Measurements from ENCODE around the gene FAM53A.

The FAM53A gene

DNA sequence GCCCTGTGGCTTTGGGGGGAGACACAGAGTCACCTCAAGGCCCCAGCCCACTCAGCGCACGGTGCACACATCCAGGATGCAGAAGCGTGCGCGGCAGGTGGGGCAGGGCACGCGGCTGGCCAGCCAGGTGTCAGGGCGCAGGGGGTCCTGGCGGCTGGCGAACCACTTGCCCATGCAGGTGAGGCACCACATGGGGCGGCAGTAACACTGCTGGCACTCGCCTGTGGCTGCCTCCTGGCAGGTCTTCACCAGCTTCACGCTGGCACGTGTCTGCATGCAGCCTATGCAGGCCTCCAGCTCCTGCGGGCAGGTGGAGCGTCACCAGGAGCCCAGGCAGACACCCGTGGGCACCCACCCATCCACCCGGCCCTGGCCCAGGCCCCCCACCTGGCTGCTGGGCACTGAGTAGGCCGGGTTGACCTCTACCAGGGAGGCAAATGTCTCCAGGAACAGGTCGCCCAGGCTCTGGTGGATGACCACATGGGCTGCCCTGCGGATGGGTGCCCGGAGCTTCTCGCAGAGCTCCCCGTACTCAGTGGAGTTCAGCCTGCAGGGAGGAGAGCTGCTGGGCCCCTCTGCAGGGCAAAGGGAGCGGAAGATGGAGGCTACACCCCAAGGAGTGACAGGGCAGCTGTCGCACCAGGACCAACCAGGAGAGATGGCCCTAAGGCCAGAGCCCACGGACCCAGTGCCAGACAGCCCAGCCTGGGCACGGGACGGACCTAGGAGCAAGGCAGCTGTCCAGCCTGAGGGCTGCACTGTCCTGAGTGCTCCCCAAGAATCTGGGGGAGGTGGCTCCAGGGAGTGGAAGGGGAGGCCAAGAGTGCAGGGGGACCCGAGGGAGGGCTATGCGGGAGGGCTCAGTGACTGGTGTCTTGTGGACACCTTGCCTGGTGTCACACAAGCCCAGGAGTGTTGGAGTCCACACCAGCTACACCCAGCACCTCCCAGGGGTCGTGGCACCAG, 33.3 kb upstream of the FAM53A start:
- no peak for DNase-seq
- Histone ChIP-seq H3K27ac (ENCODE audit: low read length, poor library complexity, severe bottlenecking) (no peak overlapping the region), H3K4me2 (ENCODE audit: low read length, poor library complexity, severe bottlenecking) (no peak overlapping the region), H3K4me1 (ENCODE audit: control insufficient read depth, insufficient read depth, low read depth, low read length) (peaks cover 40% of the 10 kb centered on the region), H3K79me1 (replicated peaks; ENCODE audit: low read length, poor library complexity, severe bottlenecking) (peaks cover 24% of the 10 kb centered on the region), H2AFZ (ENCODE audit: low read depth, low read length) (no peak overlapping the region), H2BK15ac (ENCODE audit: low read depth, poor library complexity, severe bottlenecking) (no peak overlapping the region), H3K9me3 (ENCODE audit: control insufficient read depth, low read length) (no peaks in the 10 kb centered on the region), H2AK5ac (ENCODE audit: low read length, severe bottlenecking) (no peak overlapping the region), H4K8ac (ENCODE audit: low read length) (no peak overlapping the region), H3K9ac (ENCODE audit: low read length) (no peak overlapping the region), H2BK120ac (ENCODE audit: low read depth, low read length) (no peak overlapping the region), H3K23ac (ENCODE audit: low read length in 2 of 2) (no peak overlapping the region), H2BK5ac (ENCODE audit: low read depth, low read length, poor library complexity, severe bottlenecking) (no peak overlapping the region), H3K14ac (ENCODE audit: low read length in 2 of 2) (no peak overlapping the region), H3K18ac (ENCODE audit: low read depth in 1 of 2, low read length in 2 of 2) (no peak overlapping the region), H2BK12ac (ENCODE audit: low read length in 2 of 2) (no peak overlapping the region), H3K4me3 (ENCODE audit: insufficient read depth in 1 of 2, low read depth in 1 of 2, low read length in 2 of 2) (no peak overlapping the region), H3K36me3 (ENCODE audit: control insufficient read depth in 1 of 2, insufficient read depth in 2 of 2, low read depth in 1 of 2, low read length in 2 of 2) (peaks cover 30 to 34% of the 10 kb centered on the region in 2 experiments), H3K27me3 (ENCODE audit: control insufficient read depth in 1 of 2, insufficient read depth in 1 of 2, low read length in 2 of 2) (no peaks in the 10 kb centered on the region), H4K91ac (ENCODE audit: low read length) (peak overlapping the region; percentile 37), H3K4ac (ENCODE audit: low read depth in 1 of 2, low read length in 2 of 2) (no peak overlapping the region)
- WGBS = 97% methylated on average over 32 of the region's 32 CpGs

DNA sequence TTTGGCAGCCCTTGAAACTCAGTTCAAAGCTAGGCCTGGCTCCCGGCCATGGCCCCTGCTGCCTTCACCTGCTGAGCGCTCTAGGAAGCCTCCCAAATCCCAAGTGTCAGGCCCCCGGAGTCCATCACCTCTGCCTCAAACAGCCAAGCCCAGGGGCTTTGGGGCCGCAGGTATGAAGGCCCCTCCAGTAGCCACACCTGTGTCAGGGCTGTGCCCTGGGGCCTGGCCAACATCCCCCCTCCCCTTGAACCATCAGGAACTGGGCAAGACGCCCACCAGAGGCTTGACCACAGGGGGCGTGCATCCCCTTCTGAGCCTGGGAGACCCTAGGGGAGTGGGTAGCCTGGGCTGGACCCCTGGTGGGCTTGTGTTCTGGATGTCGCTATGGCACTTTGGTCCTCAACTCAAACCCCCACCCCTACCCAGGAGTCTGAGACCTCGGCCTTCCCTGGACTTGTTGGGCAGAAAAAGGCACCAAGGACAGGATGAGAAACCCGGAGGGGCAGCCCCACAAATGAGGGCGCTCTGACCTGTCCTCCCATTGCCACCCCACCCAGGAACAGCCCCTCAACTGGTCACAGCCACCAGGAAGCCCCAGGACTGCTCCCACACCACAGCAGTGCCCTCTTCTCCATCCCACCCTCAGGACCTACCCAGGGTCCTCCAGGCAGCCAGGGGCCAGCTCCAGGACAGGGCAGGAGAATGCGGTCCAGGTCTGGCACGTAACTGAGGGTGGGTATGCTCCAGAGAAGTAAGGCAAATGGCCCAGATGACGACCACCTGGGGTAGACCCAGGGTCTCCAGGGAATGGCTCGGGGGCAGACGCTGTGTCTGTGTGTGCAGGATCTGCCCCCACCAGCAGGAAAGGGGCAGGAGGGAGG, 32.2 kb upstream of the FAM53A start:
- no peak overlapping the region for H3K18ac ChIP-seq (ENCODE audit: low read depth in 1 of 2, low read length in 2 of 2)
- no peak overlapping the region for H3K14ac ChIP-seq (ENCODE audit: low read length in 2 of 2)
- H3K9me3 ChIP-seq (ENCODE audit: control insufficient read depth, low read length) = no peaks in the 10 kb centered on the region
- H3K4ac ChIP-seq (ENCODE audit: low read depth in 1 of 2, low read length in 2 of 2) = no peak overlapping the region
- H3K23ac ChIP-seq (ENCODE audit: low read length in 2 of 2) = no peak overlapping the region
- H4K8ac ChIP-seq (ENCODE audit: low read length) = no peak overlapping the region
- H2AFZ ChIP-seq (ENCODE audit: low read depth, low read length) = no peak overlapping the region
- no peak overlapping the region for H2BK12ac ChIP-seq (ENCODE audit: low read length in 2 of 2)
- H3K9ac ChIP-seq (ENCODE audit: low read length) = no peak overlapping the region
- DNase-seq = no peak
- H2AK5ac ChIP-seq (ENCODE audit: low read length, severe bottlenecking) = no peak overlapping the region
- 93% methylated on average over 15 of the region's 15 CpGs for WGBS
- H2BK15ac ChIP-seq (ENCODE audit: low read depth, poor library complexity, severe bottlenecking) = no peak overlapping the region
- peaks cover 24% of the 10 kb centered on the region for H3K79me1 ChIP-seq (replicated peaks; ENCODE audit: low read length, poor library complexity, severe bottlenecking)
- H3K4me2 ChIP-seq (ENCODE audit: low read length, poor library complexity, severe bottlenecking) = no peak overlapping the region
- H2BK120ac ChIP-seq (ENCODE audit: low read depth, low read length) = no peak overlapping the region
- H3K27me3 ChIP-seq (ENCODE audit: control insufficient read depth in 1 of 2, insufficient read depth in 1 of 2, low read length in 2 of 2) = no peaks in the 10 kb centered on the region
- H3K4me1 ChIP-seq (ENCODE audit: control insufficient read depth, insufficient read depth, low read depth, low read length) = peaks cover 32% of the 10 kb centered on the region
- no peak overlapping the region for H4K91ac ChIP-seq (ENCODE audit: low read length)
- H3K27ac ChIP-seq (ENCODE audit: low read length, poor library complexity, severe bottlenecking) = no peak overlapping the region
- H3K4me3 ChIP-seq (ENCODE audit: insufficient read depth in 1 of 2, low read depth in 1 of 2, low read length in 2 of 2) = no peak overlapping the region
- H3K36me3 ChIP-seq (ENCODE audit: control insufficient read depth in 1 of 2, insufficient read depth in 2 of 2, low read depth in 1 of 2, low read length in 2 of 2) = peaks cover 30 to 34% of the 10 kb centered on the region in 2 experiments
- H2BK5ac ChIP-seq (ENCODE audit: low read depth, low read length, poor library complexity, severe bottlenecking) = no peak overlapping the region

- H2BK120ac ChIP-seq (ENCODE audit: low read depth, low read length) = no peak overlapping the region
- no peak overlapping the region for H2AFZ ChIP-seq (ENCODE audit: low read depth, low read length)
- H4K8ac ChIP-seq (ENCODE audit: low read length) = no peak overlapping the region
- no peak for DNase-seq
- H3K23ac ChIP-seq (ENCODE audit: low read length in 2 of 2) = no peak overlapping the region
- no peak overlapping the region for H4K91ac ChIP-seq (ENCODE audit: low read length)
- H3K79me1 ChIP-seq (replicated peaks; ENCODE audit: low read length, poor library complexity, severe bottlenecking) = peaks cover 24% of the 10 kb centered on the region
- no peak overlapping the region for H3K4me2 ChIP-seq (ENCODE audit: low read length, poor library complexity, severe bottlenecking)
- no peak overlapping the region for H2BK5ac ChIP-seq (ENCODE audit: low read depth, low read length, poor library complexity, severe bottlenecking)
- WGBS = 92% methylated on average over 16 of the region's 16 CpGs
- no peak overlapping the region for H3K27ac ChIP-seq (ENCODE audit: low read length, poor library complexity, severe bottlenecking)
- peaks cover 36% of the 10 kb centered on the region for H3K4me1 ChIP-seq (ENCODE audit: control insufficient read depth, insufficient read depth, low read depth, low read length)
- H2BK15ac ChIP-seq (ENCODE audit: low read depth, poor library complexity, severe bottlenecking) = no peak overlapping the region
- no peak overlapping the region for H3K4ac ChIP-seq (ENCODE audit: low read depth in 1 of 2, low read length in 2 of 2)
- H3K4me3 ChIP-seq (ENCODE audit: insufficient read depth in 1 of 2, low read depth in 1 of 2, low read length in 2 of 2) = no peak overlapping the region
- H3K18ac ChIP-seq (ENCODE audit: low read depth in 1 of 2, low read length in 2 of 2) = no peak overlapping the region
- H2AK5ac ChIP-seq (ENCODE audit: low read length, severe bottlenecking) = no peak overlapping the region
- no peaks in the 10 kb centered on the region for H3K27me3 ChIP-seq (ENCODE audit: control insufficient read depth in 1 of 2, insufficient read depth in 1 of 2, low read length in 2 of 2)
- no peak overlapping the region for H3K14ac ChIP-seq (ENCODE audit: low read length in 2 of 2)
- no peak overlapping the region for H2BK12ac ChIP-seq (ENCODE audit: low read length in 2 of 2)
- peak overlapping the region; percentile 98 for H3K9ac ChIP-seq (ENCODE audit: low read length)
- H3K9me3 ChIP-seq (ENCODE audit: control insufficient read depth, low read length) = no peaks in the 10 kb centered on the region
- H3K36me3 ChIP-seq (ENCODE audit: control insufficient read depth in 1 of 2, insufficient read depth in 2 of 2, low read depth in 1 of 2, low read length in 2 of 2) = peaks cover 33 to 35% of the 10 kb centered on the region in 2 experiments
These were observed 31.1 kb upstream of the FAM53A start for GRCh38 chr4:1715002-1715758.
